Endothelial cell (in vitro differentiated cells): ENCODE measurements around the gene RASSF7. TPM values are rescaled to one million over a fixed set of nuclear protein-coding genes. Genes with fewer than 3 reads are reported as not detected.

Source experiments
- DNase-seq: peaks from one replicate; pipeline ENCODE4 v3.0.0; 2021; ENCODE audit warnings: low spot score
- H3K27ac Mint-ChIP-seq: one replicate; pipeline ENCODE4 v1.8.0; 2021; ENCODE audit warnings: mixed read lengths, inconsistent platforms; ENCODE audit not compliant: unreplicated experiment
- H3K27me3 Mint-ChIP-seq: one replicate; pipeline ENCODE4 v1.8.0; 2021; ENCODE audit warnings: mild to moderate bottlenecking, moderate library complexity, mixed read lengths, inconsistent platforms; ENCODE audit not compliant: unreplicated experiment
- H3K36me3 Mint-ChIP-seq: one replicate; pipeline ENCODE4 v1.8.0; 2021; ENCODE audit warnings: mild to moderate bottlenecking, low read depth, mixed read lengths, inconsistent platforms; ENCODE audit not compliant: unreplicated experiment
- H3K4me1 Mint-ChIP-seq: one replicate; pipeline ENCODE4 v1.8.0; 2021; ENCODE audit warnings: mild to moderate bottlenecking, mixed read lengths, inconsistent platforms; ENCODE audit not compliant: unreplicated experiment
- H3K4me3 Mint-ChIP-seq: one replicate; pipeline ENCODE4 v1.8.0; 2021; ENCODE audit warnings: mild to moderate bottlenecking, mixed read lengths, inconsistent platforms; ENCODE audit not compliant: unreplicated experiment
- H3K9me3 Mint-ChIP-seq: one replicate; pipeline ENCODE4 v1.8.0; 2021; ENCODE audit warnings: mixed read lengths, inconsistent platforms; ENCODE audit not compliant: unreplicated experiment
- total RNA-seq: library from RNA; stranded (reverse); fragmentation: NEBNext Ultra II Directional; extraction: Animal tissue kit (Norgen Biotek cat#: 25700); gene quantifications from one replicate; pipeline ENCODE4 v1.2.1, GENCODE V29; 2021; ENCODE audit not compliant: unreplicated experiment
- TF ChIP-seq, protein P1 (sequence below): fragments of 200-600 bp; sonication (generic); IDR thresholded peaks from one replicate; pipeline ENCODE4 v1.5.0; 2021; ENCODE audit warnings: antibody characterized with exemption; ENCODE audit not compliant: unreplicated experiment

Gene RASSF7
- total RNA-seq, 1 donor from 2014 or later, result 8.9 TPM

GRCh38 chr11:597166-597725 lies 36.5 kb downstream of the RASSF7 start:
- Mint-ChIP-seq H3K4me3 (peak overlapping the region; percentile 31), H3K9me3 (no peaks in the 10 kb centered on the region), H3K27ac (peak overlapping the region; percentile 36), H3K4me1 (no peaks in the 10 kb centered on the region), H3K27me3 (peaks cover 7% of the 10 kb centered on the region), H3K36me3 (peaks cover 38% of the 10 kb centered on the region)
- TF ChIP-seq, protein P1, sequence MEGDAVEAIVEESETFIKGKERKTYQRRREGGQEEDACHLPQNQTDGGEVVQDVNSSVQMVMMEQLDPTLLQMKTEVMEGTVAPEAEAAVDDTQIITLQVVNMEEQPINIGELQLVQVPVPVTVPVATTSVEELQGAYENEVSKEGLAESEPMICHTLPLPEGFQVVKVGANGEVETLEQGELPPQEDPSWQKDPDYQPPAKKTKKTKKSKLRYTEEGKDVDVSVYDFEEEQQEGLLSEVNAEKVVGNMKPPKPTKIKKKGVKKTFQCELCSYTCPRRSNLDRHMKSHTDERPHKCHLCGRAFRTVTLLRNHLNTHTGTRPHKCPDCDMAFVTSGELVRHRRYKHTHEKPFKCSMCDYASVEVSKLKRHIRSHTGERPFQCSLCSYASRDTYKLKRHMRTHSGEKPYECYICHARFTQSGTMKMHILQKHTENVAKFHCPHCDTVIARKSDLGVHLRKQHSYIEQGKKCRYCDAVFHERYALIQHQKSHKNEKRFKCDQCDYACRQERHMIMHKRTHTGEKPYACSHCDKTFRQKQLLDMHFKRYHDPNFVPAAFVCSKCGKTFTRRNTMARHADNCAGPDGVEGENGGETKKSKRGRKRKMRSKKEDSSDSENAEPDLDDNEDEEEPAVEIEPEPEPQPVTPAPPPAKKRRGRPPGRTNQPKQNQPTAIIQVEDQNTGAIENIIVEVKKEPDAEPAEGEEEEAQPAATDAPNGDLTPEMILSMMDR, result peak; percentile 21
- peak; percentile 51 for DNase-seq

- H3K4me3 Mint-ChIP-seq, result no peak overlapping the region
- TF ChIP-seq, protein P1, result no peak
- H3K36me3 Mint-ChIP-seq, result peaks cover 32% of the 10 kb centered on the region
- no peak for DNase-seq
- H3K27ac Mint-ChIP-seq, result no peak overlapping the region
- peaks cover 6% of the 10 kb centered on the region for H3K27me3 Mint-ChIP-seq
- H3K4me1 Mint-ChIP-seq, result no peaks in the 10 kb centered on the region
- no peaks in the 10 kb centered on the region for H3K9me3 Mint-ChIP-seq
Measured at GRCh38 chr11:598005-598680, 37.4 kb downstream of the RASSF7 start.

GRCh38 chr11:601573-602245 lies 40.9 kb downstream of the RASSF7 start:
- Mint-ChIP-seq H3K27ac (no peak overlapping the region), H3K4me3 (no peak overlapping the region), H3K27me3 (peaks cover 4% of the 10 kb centered on the region), H3K9me3 (no peaks in the 10 kb centered on the region), H3K36me3 (peaks cover 29% of the 10 kb centered on the region), H3K4me1 (no peaks in the 10 kb centered on the region)
- no peak for DNase-seq
- TF ChIP-seq, protein P1, result no peak

- no peaks in the 10 kb centered on the region for H3K9me3 Mint-ChIP-seq
- no peaks in the 10 kb centered on the region for H3K4me1 Mint-ChIP-seq
- TF ChIP-seq, protein P1, result no peak
- no peak overlapping the region for H3K27ac Mint-ChIP-seq
- H3K4me3 Mint-ChIP-seq, result no peak overlapping the region
- no peak for DNase-seq
- H3K27me3 Mint-ChIP-seq, result peaks cover 4% of the 10 kb centered on the region
- peaks cover 26% of the 10 kb centered on the region for H3K36me3 Mint-ChIP-seq
Measured at GRCh38 chr11:603154-603553, 42.4 kb downstream of the RASSF7 start.
